H9 (cell line): ENCODE data around the gene ANKH. TPM values are rescaled to one million over a fixed set of nuclear protein-coding genes. Genes with fewer than 3 reads are reported as not detected.

ENCODE experiments used
- DNase-seq: peaks from one replicate; pipeline ENCODE4 v3.0.0-alpha.2; 2017
- H2AFZ ChIP-seq: one replicate; pipeline ENCODE4 v1.6.1; 2013; ENCODE audit warnings: mild to moderate bottlenecking, low read length, control low read depth, moderate library complexity
- H2AK5ac ChIP-seq: 2 replicates; pipeline ENCODE4 v1.6.1; 2013; ENCODE audit warnings: low read length, control low read depth, mixed read lengths; ENCODE audit not compliant: insufficient read length
- H2BK120ac ChIP-seq: one replicate; pipeline ENCODE4 v1.6.1; 2013; ENCODE audit warnings: low read depth, mild to moderate bottlenecking, low read length, control low read depth, inconsistent platforms; ENCODE audit not compliant: poor library complexity, severe bottlenecking
- H2BK12ac ChIP-seq: 2 replicates; pipeline ENCODE4 v1.6.1; 2013; ENCODE audit warnings: low read length, control low read depth, mixed read lengths, low read depth; ENCODE audit not compliant: insufficient read length
- H2BK15ac ChIP-seq: 2 replicates; pipeline ENCODE4 v1.6.1; 2013; ENCODE audit warnings: low read depth, low read length, control low read depth
- H2BK20ac ChIP-seq: one replicate; pipeline ENCODE4 v1.6.1; 2013; ENCODE audit warnings: low read depth, mild to moderate bottlenecking, low read length, control low read depth, inconsistent platforms; ENCODE audit not compliant: poor library complexity, severe bottlenecking
- H2BK5ac ChIP-seq: 2 replicates; pipeline ENCODE4 v1.6.1; 2013; ENCODE audit warnings: low read length, control low read depth, mixed read lengths; ENCODE audit not compliant: insufficient read length
- H3K14ac ChIP-seq: 2 replicates; pipeline ENCODE4 v1.6.1; 2013; ENCODE audit warnings: low read length, control low read depth; ENCODE audit not compliant: insufficient read depth
- H3K18ac ChIP-seq: 2 replicates; pipeline ENCODE4 v1.6.1; 2013; ENCODE audit warnings: low read depth, mild to moderate bottlenecking, mixed read lengths, low read length, control low read depth; ENCODE audit not compliant: insufficient read length
- H3K23ac ChIP-seq: 2 replicates; pipeline ENCODE4 v1.6.1; 2013; ENCODE audit warnings: low read length, control low read depth, mixed read lengths, low read depth; ENCODE audit not compliant: insufficient read length
- H3K23me2 ChIP-seq: 2 replicates; pipeline ENCODE4 v1.6.1; 2013; ENCODE audit warnings: low read depth, mild to moderate bottlenecking, mixed read lengths, low read length, control low read depth; ENCODE audit not compliant: insufficient read length, poor library complexity, severe bottlenecking
- H3K27ac ChIP-seq: 2 replicates; pipeline ENCODE4 v1.5.1; 2013; ENCODE audit warnings: low read length, control low read depth, mixed read lengths, low read depth; ENCODE audit not compliant: insufficient read length
- H3K27me3 ChIP-seq: 2 replicates; pipeline ENCODE4 v1.6.1; 2013; ENCODE audit warnings: low read length, control low read depth, inconsistent platforms; ENCODE audit not compliant: insufficient read depth
- H3K4ac ChIP-seq: 2 replicates; pipeline ENCODE4 v1.6.1; 2013; ENCODE audit warnings: low read depth, mild to moderate bottlenecking, control low read depth, inconsistent platforms, low read length, moderate library complexity
- H3K4me1 ChIP-seq: 2 replicates; pipeline ENCODE4 v1.6.1; 2013; ENCODE audit warnings: low read length, control low read depth, inconsistent platforms; ENCODE audit not compliant: insufficient read depth
- H3K4me2 ChIP-seq: 2 replicates; pipeline ENCODE4 v1.6.1; 2013; ENCODE audit warnings: low read length, control low read depth, mixed read lengths; ENCODE audit not compliant: insufficient read length, insufficient read depth
- H3K56ac ChIP-seq: 2 replicates; pipeline ENCODE4 v1.6.1; 2013; ENCODE audit warnings: low read depth, mild to moderate bottlenecking, mixed read lengths, low read length, control low read depth; ENCODE audit not compliant: insufficient read length
- H3K79me1 ChIP-seq: 2 replicates; pipeline ENCODE4 v1.6.1; 2013; ENCODE audit warnings: low read depth, mild to moderate bottlenecking, moderate library complexity, low read length, control low read depth, inconsistent platforms; ENCODE audit not compliant: insufficient read depth, poor library complexity, severe bottlenecking
- H3K79me2 ChIP-seq: 2 replicates; pipeline ENCODE4 v1.6.1; 2013; ENCODE audit warnings: low read length, control low read depth, inconsistent platforms; ENCODE audit not compliant: insufficient read depth
- H3K9ac ChIP-seq: 2 replicates; pipeline ENCODE4 v1.6.1; 2013; ENCODE audit warnings: low read length, control low read depth, mixed read lengths; ENCODE audit not compliant: insufficient read length; ENCODE audit errors: extremely low read depth
- H3K9me3 ChIP-seq: one replicate; pipeline ENCODE4 v1.6.1; 2013; ENCODE audit warnings: low read depth, low read length, inconsistent platforms; ENCODE audit not compliant: control insufficient read depth
- H3T11ph ChIP-seq: one replicate; pipeline ENCODE4 v1.6.1; 2013; ENCODE audit warnings: mild to moderate bottlenecking, low read length, control low read depth, inconsistent platforms
- H4K20me1 ChIP-seq: one replicate; pipeline ENCODE4 v1.6.1; 2013; ENCODE audit not compliant: control insufficient read depth, insufficient read length, insufficient read depth
- H4K5ac ChIP-seq: 2 replicates; pipeline ENCODE4 v1.6.1; 2013; ENCODE audit warnings: low read depth, mild to moderate bottlenecking, mixed read lengths, low read length, control low read depth; ENCODE audit not compliant: insufficient read length
- H4K8ac ChIP-seq: replicated peaks from 2 replicates; pipeline ENCODE4 v1.6.1; 2013; ENCODE audit warnings: low read length, control low read depth, mixed read lengths, low read depth; ENCODE audit not compliant: insufficient read length
- H4K91ac ChIP-seq: 2 replicates; pipeline ENCODE4 v1.6.1; 2013; ENCODE audit warnings: low read depth, mild to moderate bottlenecking, moderate library complexity, mixed read lengths, low read length, control low read depth; ENCODE audit not compliant: insufficient read length
- H3K27ac Mint-ChIP-seq, 3 experiments: 2 replicates in 2 of 3; 3 replicates in 1 of 3; pipeline ENCODE4 v1.8.0; 2020 to 2021; ENCODE audit warnings: mixed read lengths in 3 of 3, mild to moderate bottlenecking in 1 of 3, moderate library complexity in 1 of 3
- H3K27me3 Mint-ChIP-seq: 2 replicates; pipeline ENCODE4 v1.8.0; 2021; ENCODE audit warnings: low read depth, mild to moderate bottlenecking, moderate library complexity, mixed read lengths
- H3K36me3 Mint-ChIP-seq, 3 experiments: 2 replicates in 2 of 3; 3 replicates in 1 of 3; pipeline ENCODE4 v1.8.0; 2020 to 2021; ENCODE audit warnings: low read depth in 3 of 3, mixed read lengths in 3 of 3; ENCODE audit not compliant: insufficient read depth in 1 of 3
- H3K4me1 Mint-ChIP-seq, 2 experiments: 2 replicates each; pipeline ENCODE4 v1.8.0; 2020; ENCODE audit warnings: mixed read lengths in 2 of 2
- H3K4me3 Mint-ChIP-seq, 2 experiments: 2 replicates in 1 of 2; 3 replicates in 1 of 2; pipeline ENCODE4 v1.8.0; 2020 to 2021; ENCODE audit warnings: mild to moderate bottlenecking in 2 of 2, mixed read lengths in 2 of 2, moderate library complexity in 1 of 2
- H3K9me3 Mint-ChIP-seq, 2 experiments: 2 replicates in 1 of 2; 3 replicates in 1 of 2; pipeline ENCODE4 v1.8.0; 2020; ENCODE audit warnings: mild to moderate bottlenecking in 2 of 2, mixed read lengths in 2 of 2, moderate library complexity in 1 of 2
- CTCF ChIP-seq: fragments of 200-600 bp; sonication (generic); conservative IDR thresholded peaks from 3 replicates; pipeline ENCODE4 v1.8.0; 2021; ENCODE audit warnings: antibody characterized with exemption, mild to moderate bottlenecking
- WGBS: extraction: QIAGEN DNeasy Blood & Tissue Kit; methylation state at CpG from one replicate; pipeline ENCODE4 v1.1.7; 2013; ENCODE audit warnings: missing lambda C conversion rate, low lambda C conversion rate, mixed read lengths; ENCODE audit not compliant: insufficient read length; ENCODE audit errors: extremely low coverage; 5-methylcytosine and 5-hydroxymethylcytosine counted together
- total RNA-seq: library from RNA; stranded (reverse); gene quantifications from 2 replicates; pipeline ENCODE4 v1.2.1, GENCODE V29; 2021

ANKH gene
- total RNA-seq, 1 experiment from 2014 or later = 9.6 TPM

GRCh38 chr5:14735944-14736343 is 135.6 kb downstream of the ANKH start:
- Histone ChIP-seq H2AK5ac (no peak overlapping the region), H2AFZ (no peak overlapping the region), H3K4ac (no peak overlapping the region), H4K20me1 (no peaks in the 10 kb centered on the region), H4K8ac (no peak overlapping the region), H4K91ac (no peak overlapping the region), H3K9ac (no peak overlapping the region), H3K23me2 (no peaks in the 10 kb centered on the region), H2BK15ac (no peak overlapping the region), H2BK20ac (no peak overlapping the region), H4K5ac (no peak overlapping the region), H3K79me1 (no peaks in the 10 kb centered on the region), H3K27me3 (no peaks in the 10 kb centered on the region), H3K23ac (no peak overlapping the region), H3K79me2 (no peaks in the 10 kb centered on the region), H3T11ph (no peak overlapping the region), H2BK12ac (no peak overlapping the region), H3K27ac (no peak overlapping the region), H2BK5ac (no peak overlapping the region), H3K18ac (no peak overlapping the region), H3K4me2 (no peak overlapping the region), H3K4me1 (0 out of 2 replicates have a peak, but pooled peaks cover 3% of the 10 kb centered on the region), H2BK120ac (no peak overlapping the region), H3K14ac (no peak overlapping the region), H3K9me3 (no peaks in the 10 kb centered on the region), H3K56ac (no peak overlapping the region)
- WGBS = no CpG with 5 or more reads among the region's 4 CpGs
- H3K4me1 Mint-ChIP-seq = peaks cover 17 to 20% of the 10 kb centered on the region in 2 experiments
- no peaks in the 10 kb centered on the region for H3K36me3 Mint-ChIP-seq
- no peak for TF ChIP-seq CTCF
- no peak for DNase-seq
- no peak overlapping the region for H3K27ac Mint-ChIP-seq
- no peak overlapping the region for H3K4me3 Mint-ChIP-seq
- H3K9me3 Mint-ChIP-seq = no peaks in the 10 kb centered on the region
- no peaks in the 10 kb centered on the region for H3K27me3 Mint-ChIP-seq
